MM.1S (cell line): ENCODE measurements around the gene SUCLG1.
A peak's percentile ranks its signal among the peaks of the same experiment; 100 is the strongest.

Experiments used
- DNase-seq: peaks from one replicate; pipeline ENCODE4 v3.0.0-alpha.2; 2015
- H2AFZ ChIP-seq: fragments of 300-600 bp; sonication (generic); 2 replicates; pipeline ENCODE4 v1.6.0; 2016; ENCODE audit warnings: antibody characterized with exemption, low read length
- H3F3A ChIP-seq: fragments of 300-600 bp; sonication (generic); 2 replicates; pipeline ENCODE4 v1.6.1; 2016; ENCODE audit warnings: mild to moderate bottlenecking, antibody characterized with exemption, low read length, moderate library complexity, mixed read lengths; ENCODE audit not compliant: insufficient read depth
- H3K27ac ChIP-seq: fragments of 300-600 bp; sonication (generic); 2 replicates; pipeline ENCODE4 v1.5.1; 2016; ENCODE audit warnings: mild to moderate bottlenecking, low read length
- H3K27me3 ChIP-seq: fragments of 300-600 bp; sonication (generic); replicated peaks from 2 replicates; pipeline ENCODE4 v1.6.0; 2016; ENCODE audit warnings: low read length; ENCODE audit not compliant: insufficient read depth
- H3K36me3 ChIP-seq: fragments of 300-600 bp; sonication (generic); replicated peaks from 2 replicates; pipeline ENCODE4 v1.6.1; 2016; ENCODE audit warnings: mild to moderate bottlenecking, low read length, mixed read lengths; ENCODE audit not compliant: insufficient read depth
- H3K4me1 ChIP-seq: fragments of 300-600 bp; sonication (generic); 2 replicates; pipeline ENCODE4 v1.6.1; 2016; ENCODE audit warnings: low read length, mixed read lengths
- H3K4me2 ChIP-seq: fragments of 300-600 bp; sonication (generic); 2 replicates; pipeline ENCODE4 v1.6.0; 2016; ENCODE audit warnings: low read depth, low read length
- H3K4me3 ChIP-seq: fragments of 300-600 bp; sonication (generic); 2 replicates; pipeline ENCODE4 v1.5.1; 2016; ENCODE audit warnings: low read length, mixed read lengths
- H3K79me2 ChIP-seq: fragments of 300-600 bp; sonication (generic); 2 replicates; pipeline ENCODE4 v1.6.1; 2016; ENCODE audit warnings: mixed run types, low read length, mixed read lengths
- H3K9ac ChIP-seq: fragments of 300-600 bp; sonication (generic); 2 replicates; pipeline ENCODE4 v1.6.1; 2016; ENCODE audit warnings: low read length, mixed read lengths
- H3K9me2 ChIP-seq: fragments of 300-600 bp; sonication (generic); replicated peaks from 2 replicates; pipeline ENCODE4 v1.6.1; 2016; ENCODE audit warnings: mild to moderate bottlenecking, low read length, mixed read lengths; ENCODE audit not compliant: insufficient read depth
- H3K9me3 ChIP-seq: fragments of 300-600 bp; sonication (generic); replicated peaks from 2 replicates; pipeline ENCODE4 v1.6.1; 2016; ENCODE audit warnings: mild to moderate bottlenecking, low read length, mixed read lengths; ENCODE audit not compliant: insufficient read depth
- H4K20me1 ChIP-seq: fragments of 300-600 bp; sonication (generic); 2 replicates; pipeline ENCODE4 v1.6.1; 2016; ENCODE audit warnings: mild to moderate bottlenecking, low read length, moderate library complexity, mixed read lengths; ENCODE audit not compliant: insufficient read depth
- CTCF ChIP-seq: fragments of 300-600 bp; sonication (generic); IDR thresholded peaks from 2 replicates; pipeline ENCODE4 v1.5.1; 2016; ENCODE audit warnings: antibody characterized with exemption, low read length, mixed read lengths
- EZH2 ChIP-seq: fragments of 300-600 bp; sonication (generic); optimal IDR thresholded peaks from 2 replicates; pipeline ENCODE3; 2017; ENCODE audit warnings: low read depth, mild to moderate bottlenecking, antibody characterized with exemption, low read length, mixed read lengths
- EZH2phosphoT487 ChIP-seq: fragments of 300-600 bp; sonication (generic); IDR thresholded peaks from 2 replicates; pipeline ENCODE4 v1.6.1; 2018; ENCODE audit warnings: antibody characterized with exemption, low read length

The SUCLG1 gene

GRCh38 chr2:84459018-84459943, at the start of gene SUCLG1:
SUCLG1 (minus strand) TSS chr2:84459280; CDS start chr2:84459269, 11 bp downstream.
- H3K4me3 ChIP-seq: peak within 1 kb of the TSS; percentile 90
- DNase-seq: peak; percentile 84
- TF ChIP-seq EZH2 (no peak), CTCF (no peak), EZH2phosphoT487 (no peak)

GRCh38 chr2:84498150-84498799, 39.2 kb upstream of the SUCLG1 start:
- no peaks in the 10 kb centered on the region for H3K4me1 ChIP-seq
- no peaks in the 10 kb centered on the region for H3F3A ChIP-seq
- H3K79me2 ChIP-seq: no peaks in the 10 kb centered on the region
- no peak overlapping the region for H2AFZ ChIP-seq
- H3K9me2 ChIP-seq: no peaks in the 10 kb centered on the region
- no peaks in the 10 kb centered on the region for H3K9me3 ChIP-seq
- no peaks in the 10 kb centered on the region for H3K36me3 ChIP-seq
- H3K4me2 ChIP-seq: no peak overlapping the region
- H4K20me1 ChIP-seq: no peaks in the 10 kb centered on the region
- no peak overlapping the region for H3K4me3 ChIP-seq
- no peaks in the 10 kb centered on the region for H3K27me3 ChIP-seq
- TF ChIP-seq CTCF: no peak
- TF ChIP-seq EZH2: no peak
- no peak for TF ChIP-seq EZH2phosphoT487
- DNase-seq: no peak
- H3K9ac ChIP-seq: no peak overlapping the region
- H3K27ac ChIP-seq: no peak overlapping the region

More at GRCh38 chr2:84459018-84459943, at the start of gene SUCLG1:
- H3K9me2 ChIP-seq: no peaks in the 10 kb centered on the region
- H3K4me2 ChIP-seq: peak within 1 kb of the TSS; percentile 92
- H3K27me3 ChIP-seq: no peaks in the 10 kb centered on the region
- no peaks in the 10 kb centered on the region for H3K36me3 ChIP-seq
- peak within 1 kb of the TSS; percentile 56; the same call in 1 of the 2 replicates for H3K27ac ChIP-seq
- H3K9ac ChIP-seq: peak within 1 kb of the TSS; percentile 91
- peaks cover 15% of the 10 kb centered on the region; the same call in 1 of the 2 replicates for H3K4me1 ChIP-seq
- peaks cover 57% of the 10 kb centered on the region for H3K79me2 ChIP-seq
- no peaks in the 10 kb centered on the region for H3F3A ChIP-seq
- H2AFZ ChIP-seq: peak within 1 kb of the TSS; percentile 88
- no peaks in the 10 kb centered on the region for H4K20me1 ChIP-seq
- H3K9me3 ChIP-seq: no peaks in the 10 kb centered on the region

- Histone ChIP-seq H3F3A (no peaks in the 10 kb centered on the region), H3K9me3 (no peaks in the 10 kb centered on the region), H3K4me3 (no peak overlapping the region), H4K20me1 (no peaks in the 10 kb centered on the region), H3K27ac (no peak overlapping the region), H3K36me3 (no peaks in the 10 kb centered on the region), H2AFZ (no peak overlapping the region), H3K4me2 (no peak overlapping the region), H3K27me3 (no peaks in the 10 kb centered on the region), H3K9me2 (no peaks in the 10 kb centered on the region), H3K4me1 (no peaks in the 10 kb centered on the region), H3K9ac (no peak overlapping the region), H3K79me2 (no peaks in the 10 kb centered on the region)
- DNase-seq: no peak
- no peak for TF ChIP-seq EZH2
- TF ChIP-seq EZH2phosphoT487: no peak
- TF ChIP-seq CTCF: no peak
These were observed 38.2 kb upstream of the SUCLG1 start for GRCh38 chr2:84497285-84497684.
